Activated naive CD8-positive, alpha-beta T cell treated with anti-CD3 and anti-CD28 coated beads, Interleukin-2, amount 50 U/mL, for 16 hours (primary cell): ENCODE data around the gene IL22RA2.
"Not testable (repeated sequence)": the region's sequence is repeated elsewhere in the genome, so short reads cannot be mapped to it uniquely, and the experiment has no call there.

Experiments used
- DNase-seq: peaks from one replicate; pipeline ENCODE4 v3.0.0-alpha.2; 2020; ENCODE audit warnings: low read depth, low spot score

Gene IL22RA2

DNA sequence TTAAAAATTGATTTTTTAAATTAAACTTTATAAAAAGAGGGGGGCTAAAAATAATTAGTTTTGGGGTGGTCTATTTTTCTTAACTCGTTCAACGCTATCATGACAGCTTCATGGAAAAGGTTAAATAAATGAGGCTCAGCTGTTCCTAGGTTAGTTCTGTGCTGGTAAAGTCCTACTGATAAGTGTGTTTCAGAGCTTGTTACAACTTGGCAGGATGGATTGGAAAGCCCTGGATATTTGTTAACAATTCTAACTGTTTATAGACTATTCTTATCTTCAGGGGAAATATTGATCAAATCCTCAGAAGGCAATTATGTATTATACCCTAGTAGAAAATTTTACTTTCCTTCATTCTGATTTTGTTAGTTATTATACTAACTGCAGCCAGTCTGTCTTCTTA is 50.4 kb downstream of the IL22RA2 start:
- DNase-seq = no peak

DNA sequence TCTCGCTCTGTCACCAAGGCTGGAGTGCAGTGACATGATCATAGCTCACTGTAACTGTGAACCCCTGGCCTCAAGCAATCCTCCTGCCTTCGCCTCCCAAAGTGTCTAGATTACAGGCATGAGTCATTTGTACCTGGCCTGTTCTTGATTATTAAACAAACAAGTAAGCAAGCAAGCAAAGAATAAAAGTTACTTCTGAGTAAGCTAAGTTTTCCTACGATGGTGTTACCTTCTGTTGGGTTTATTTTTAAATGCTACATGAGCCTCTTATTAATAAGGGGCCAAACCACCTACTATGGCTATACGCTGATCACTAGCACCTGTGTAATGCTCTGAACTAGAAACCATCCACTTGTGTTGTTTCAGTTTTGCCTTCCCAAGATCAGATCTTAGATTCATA is 50.8 kb downstream of the IL22RA2 start:
- no peak for DNase-seq

DNA sequence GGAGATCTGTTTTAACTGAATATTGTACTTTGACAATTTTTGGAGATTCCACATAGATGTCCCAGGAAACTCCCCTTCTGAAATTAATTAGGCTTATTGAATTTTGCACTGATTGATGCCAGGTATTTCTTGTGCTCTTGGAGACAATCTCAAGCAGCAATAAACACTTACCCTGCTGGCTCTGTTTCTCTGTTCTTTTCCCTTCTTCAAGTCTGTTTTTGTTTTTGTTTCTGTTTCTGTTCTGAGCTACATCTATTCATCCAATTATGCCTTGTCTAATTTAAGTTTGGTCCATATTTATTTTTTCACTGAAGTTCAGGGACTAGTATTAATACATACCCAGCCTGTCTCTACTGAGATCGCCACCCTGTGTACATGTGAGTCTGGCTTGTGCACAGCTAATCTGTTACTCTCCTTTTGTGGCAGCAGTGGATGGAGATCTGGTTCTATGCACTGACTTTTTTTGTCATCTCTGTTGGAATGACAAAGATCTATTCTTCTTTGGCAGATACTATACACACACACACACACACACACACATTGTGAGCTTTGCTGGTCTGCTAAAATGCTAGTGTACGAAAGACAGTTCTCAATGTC is 51.9 kb downstream of the IL22RA2 start:
- no peak for DNase-seq

- no peak for DNase-seq
Observed at GRCh38 chr6:137120748-137121147, 52.7 kb downstream of the IL22RA2 start.

GRCh38 chr6:137119196-137120104 is 54.0 kb downstream of the IL22RA2 start:
- DNase-seq = no peak

DNA sequence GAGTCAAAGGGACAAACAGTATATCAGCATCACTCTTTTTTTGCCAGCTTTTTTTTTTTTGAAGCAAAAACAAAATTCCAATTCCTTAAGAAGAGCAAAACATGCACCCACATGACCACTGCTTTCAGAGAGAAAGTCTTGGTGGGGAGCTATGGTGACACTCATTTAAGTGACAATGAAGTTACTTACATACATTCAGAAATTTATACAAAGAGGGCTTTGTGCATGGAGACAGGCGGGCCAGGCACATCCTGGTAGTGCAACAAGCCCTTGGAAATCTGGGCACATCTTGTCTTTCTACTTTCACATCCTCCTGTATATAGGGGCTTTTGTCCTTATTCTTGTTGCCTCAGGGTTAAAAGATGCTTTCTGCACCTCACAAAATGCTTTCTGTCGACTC is 55.9 kb downstream of the IL22RA2 start:
- no peak for DNase-seq

- DNase-seq = no peak
Observed at GRCh38 chr6:137116807-137117206, 56.6 kb downstream of the IL22RA2 start.

DNA sequence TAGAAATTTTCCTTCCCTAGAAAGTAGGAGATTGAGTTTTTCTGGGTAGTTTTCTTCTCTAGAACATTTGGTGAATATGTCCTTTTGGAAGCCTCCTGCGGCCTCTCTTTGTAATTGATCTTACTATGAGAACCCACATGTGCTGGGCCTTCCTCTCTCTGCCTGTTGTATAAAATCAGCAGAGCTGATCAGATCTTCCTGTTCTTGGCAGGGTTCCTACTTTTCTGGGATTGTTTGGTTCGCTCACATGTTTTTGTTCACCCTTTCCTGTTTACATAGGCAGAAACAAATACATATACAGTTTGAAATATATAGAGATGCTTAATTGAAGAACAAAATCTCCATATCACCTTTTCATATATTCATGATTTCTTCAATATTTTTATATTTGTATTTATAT is 57.8 kb downstream of the IL22RA2 start:
- no peak for DNase-seq

- DNase-seq = no peak
Observed at GRCh38 chr6:137112067-137112355, 61.4 kb downstream of the IL22RA2 start.

GRCh38 chr6:137111296-137112066 is 62.0 kb downstream of the IL22RA2 start:
- DNase-seq = no peak

GRCh38 chr6:137107767-137108105 is 65.7 kb downstream of the IL22RA2 start:
- no peak for DNase-seq

- not testable (repeated sequence) for DNase-seq
Observed at GRCh38 chr6:137107047-137107766, 66.2 kb downstream of the IL22RA2 start.

DNA sequence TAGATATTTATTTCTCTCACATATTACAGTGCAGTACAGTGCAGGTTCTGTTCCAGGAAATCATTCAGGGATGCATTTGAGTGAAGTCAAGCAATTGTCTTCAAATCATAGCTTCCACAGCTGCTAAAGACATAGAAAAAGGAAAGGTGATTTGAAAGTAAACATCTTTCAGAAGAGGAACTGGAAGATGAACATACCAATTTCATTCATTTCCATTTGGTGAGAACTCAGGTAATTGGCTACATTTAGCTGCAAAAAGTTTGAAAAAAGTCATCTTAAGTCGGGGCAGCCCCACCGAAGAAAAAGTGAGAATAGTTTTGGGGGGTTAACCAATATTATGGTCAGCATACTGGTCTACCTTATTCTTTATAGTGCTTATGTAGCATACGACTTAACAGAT is 67.3 kb downstream of the IL22RA2 start:
- DNase-seq = no peak

- DNase-seq = no peak
Observed at GRCh38 chr6:137105375-137105774, 68.1 kb downstream of the IL22RA2 start.

- DNase-seq = no peak
Observed at GRCh38 chr6:137104926-137105325, 68.5 kb downstream of the IL22RA2 start.

DNA sequence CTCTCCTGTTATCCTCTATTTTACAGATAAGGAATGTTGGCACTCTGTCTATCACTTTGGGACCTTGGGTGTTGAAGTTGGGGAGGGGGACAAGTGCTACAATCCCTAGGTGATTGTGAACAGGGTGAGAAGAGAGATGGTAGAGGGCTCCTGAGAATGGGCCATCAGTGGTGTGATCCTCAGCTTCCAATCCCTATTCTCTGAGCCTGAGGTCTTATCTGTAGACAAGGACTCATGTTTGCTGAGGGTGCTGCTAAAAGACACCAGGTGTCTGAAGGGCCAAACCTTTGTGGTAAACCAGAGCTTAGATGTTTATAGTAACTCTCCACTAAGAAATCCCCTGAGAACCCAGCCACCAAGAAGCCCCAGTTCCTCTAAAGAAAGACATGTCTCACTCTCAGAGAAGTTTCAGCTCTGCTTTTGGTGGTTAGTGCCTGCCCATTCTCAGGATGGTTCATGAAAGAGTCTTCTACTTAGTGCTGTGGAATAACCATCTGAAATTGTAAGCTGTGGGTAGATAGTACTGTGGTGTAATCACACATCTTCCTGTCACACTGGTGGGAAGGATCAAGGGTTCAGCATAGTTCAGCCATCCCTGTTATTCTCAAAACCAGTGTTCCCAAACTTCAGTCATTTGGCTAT is 70.5 kb downstream of the IL22RA2 start:
- DNase-seq = no peak

DNA sequence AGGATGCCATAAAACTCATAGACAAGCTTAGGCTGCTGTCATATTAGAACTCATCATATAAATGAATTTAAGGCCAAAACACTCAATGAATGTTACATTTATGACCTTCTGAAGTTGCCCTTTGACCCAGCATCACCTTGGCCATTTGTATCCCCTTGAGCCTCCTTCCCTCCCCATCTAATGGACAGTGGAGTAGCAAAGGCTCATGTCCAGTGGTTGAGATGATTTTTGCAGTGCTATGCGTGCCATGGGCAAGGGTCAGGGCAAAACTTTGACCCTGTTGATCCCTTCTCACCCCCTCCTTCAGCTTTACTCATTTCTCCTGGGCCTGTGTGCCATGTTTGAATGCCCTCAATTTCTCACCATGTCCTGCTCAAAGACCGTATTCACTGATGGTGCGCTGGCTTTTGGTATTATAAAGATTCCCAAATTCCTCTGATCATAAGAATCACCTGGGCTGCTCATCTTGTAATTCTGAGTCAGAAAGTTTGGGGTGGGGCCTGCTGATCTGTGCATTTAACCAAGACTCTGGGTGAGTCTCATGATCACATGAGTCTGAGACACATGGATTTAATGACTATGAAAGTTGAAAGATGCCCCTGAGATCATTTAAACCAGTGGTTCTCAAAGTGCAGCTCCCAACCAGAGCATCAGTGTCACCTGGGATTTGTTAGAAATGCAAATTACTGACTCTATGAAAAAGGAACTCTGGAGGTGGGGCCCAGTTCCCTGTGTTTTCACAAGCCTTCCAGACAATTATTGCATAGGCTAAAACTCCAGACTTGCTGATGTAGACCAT is 71.2 kb downstream of the IL22RA2 start:
- DNase-seq = no peak

DNA sequence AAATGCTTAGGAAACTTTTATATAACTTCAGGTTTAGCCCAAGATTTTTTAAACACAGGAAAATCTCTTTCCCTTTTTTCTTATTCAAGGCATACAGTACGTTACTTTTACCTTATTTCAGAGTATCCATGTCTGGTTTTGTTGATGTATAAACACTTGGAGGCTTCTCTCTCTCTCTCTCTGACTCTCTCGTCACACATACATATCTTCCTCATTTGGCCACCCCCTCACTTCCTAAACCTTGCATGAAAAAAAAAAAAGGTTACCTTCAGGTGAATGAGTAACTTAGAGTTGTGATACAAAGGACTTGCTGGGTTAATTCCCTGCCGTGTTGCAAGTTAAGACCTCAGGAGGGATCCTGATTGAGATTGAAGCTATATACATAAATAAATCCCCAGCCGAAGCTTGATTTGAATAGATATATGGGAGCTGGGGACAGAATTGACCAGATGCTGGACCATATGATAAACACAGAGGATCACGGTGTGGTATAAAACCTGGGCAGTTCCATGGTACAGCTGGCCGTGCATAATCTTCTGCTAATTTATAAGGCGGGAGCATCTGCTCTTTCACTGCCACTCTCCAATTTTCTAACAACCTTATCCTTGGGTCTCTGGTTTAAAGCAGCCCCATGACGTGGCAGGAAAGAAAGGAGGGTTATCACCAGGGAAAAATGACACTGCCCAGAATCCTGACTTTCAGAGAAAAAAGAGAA is 73.6 kb downstream of the IL22RA2 start:
- DNase-seq = no peak

- DNase-seq = no peak
Observed at GRCh38 chr6:137097526-137097925, 75.9 kb downstream of the IL22RA2 start.

DNA sequence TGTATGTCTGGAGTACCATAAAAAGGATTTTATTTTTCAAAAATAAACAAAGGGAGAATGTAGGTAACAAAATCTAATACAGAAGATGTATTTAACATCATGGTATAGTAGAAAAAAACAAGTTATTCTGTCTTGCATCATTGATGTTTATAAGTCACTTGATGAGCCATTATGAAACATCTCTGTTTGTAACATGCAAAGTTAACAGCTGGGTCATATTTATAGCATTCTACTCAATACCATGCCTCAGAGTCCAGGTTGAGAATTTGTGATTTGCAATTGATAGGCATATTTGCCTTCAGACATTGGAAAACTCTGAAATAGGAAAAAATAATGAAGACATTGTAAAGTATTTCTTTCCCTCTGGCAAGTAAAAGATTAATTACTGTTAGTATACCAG is 76.4 kb downstream of the IL22RA2 start:
- DNase-seq = no peak
